H1 (cell line): ENCODE results near the gene RRBP1. TPM values are rescaled to one million over a fixed set of nuclear protein-coding genes. Genes with fewer than 3 reads are reported as not detected.

Experiments
- ATF3 ChIP-seq: IDR thresholded peaks from 2 replicates; pipeline ENCODE4 v1.6.1; 2011; ENCODE audit warnings: low read depth, mild to moderate bottlenecking, low read length; ENCODE audit not compliant: insufficient read depth
- CHD2 ChIP-seq: IDR thresholded peaks from 2 replicates; pipeline ENCODE4 v1.6.1; 2012; ENCODE audit warnings: low read length, improper control_type of control experiment
- MAX ChIP-seq: IDR thresholded peaks from 2 replicates; pipeline ENCODE4 v1.6.1; 2012; ENCODE audit warnings: inconsistent platforms
- SAP30 ChIP-seq: fragments of 300-600 bp; sonication (generic); IDR thresholded peaks from 2 replicates; pipeline ENCODE4 v1.7.1; 2012; ENCODE audit warnings: low read length, moderate library complexity, mild to moderate bottlenecking, inconsistent platforms; ENCODE audit not compliant: insufficient read depth, insufficient replicate concordance
- SIRT6 ChIP-seq: IDR thresholded peaks from one replicate; pipeline ENCODE4 v1.7.1; 2012; ENCODE audit warnings: low read length, inconsistent platforms
- TBP ChIP-seq: IDR thresholded peaks from 2 replicates; pipeline ENCODE4 v1.6.1; 2011; ENCODE audit warnings: low read depth, low read length, improper control_type of control experiment
- TCF12 ChIP-seq: IDR thresholded peaks from 2 replicates; pipeline ENCODE4 v1.6.1; 2011; ENCODE audit warnings: low read depth, mild to moderate bottlenecking, low read length
- polyA plus RNA-seq, 7 experiments: library from polyadenylated mRNA; depleted of rRNA in 3 of 7; stranded (reverse) in 5 of 7; unstranded in 2 of 7; fragments of >200 nt in 5 of 7; fragments of 200-250 nt in 2 of 7; gene quantifications; 1 replicate in 5 of 7; 2 replicates in 1 of 7; 4 replicates in 1 of 7; pipeline versions ENCODE4 v1.2.1 to v1.2.3, GENCODE V29; 2011 to 2013; ENCODE audit warnings: missing spikeins in 2 of 7, mixed read lengths in 2 of 7
- total RNA-seq: library from RNA; stranded (reverse); fragmentation: NEBNext Ultra II Directional; extraction: Animal tissue kit (Norgen Biotek cat#: 25700); gene quantifications from 2 replicates; pipeline ENCODE4 v1.2.1, GENCODE V29; 2021

RRBP1 gene
- total and polyA plus RNA-seq, 2 of the 8 experiments (the other 6 are each of a cell fraction or from before 2014, with no cell fraction given): 15.9 to 157 TPM

GRCh38 chr20:17647391-17648314 is 34.4 kb downstream of the RRBP1 start (continued):
- no peak for TF ChIP-seq ATF3
- TF ChIP-seq TCF12: no peak
- TF ChIP-seq MAX: no peak
- TF ChIP-seq CHD2: no peak
- TF ChIP-seq SIRT6: no peak
- TF ChIP-seq SAP30: no peak
- TF ChIP-seq TBP: no peak
- TF ChIP-seq, all 59 proteins: peak for 0
